GM18951 (cell line): ENCODE measurements around the gene POLR1A.

Source experiments
- POLR2A ChIP-seq: IDR thresholded peaks from 4 replicates; pipeline ENCODE4 v1.6.1; 2011; ENCODE audit warnings: mild to moderate bottlenecking; ENCODE audit not compliant: insufficient read length, insufficient read depth; ENCODE audit errors: extremely low read depth
- in situ Hi-C: fragments of 300-500 bp; cut with MboI; formaldehyde crosslinking; loops from one replicate; pipeline ENCODE4 v1.12.0; 2022; ENCODE audit warnings: low sequenced_read_pairs, mixed read lengths, inconsistent platforms; ENCODE audit not compliant: unreplicated experiment

POLR1A gene

GRCh38 chr2:86010083-86010482 is 95.6 kb downstream of the POLR1A start:
- in situ Hi-C loops: no loop called here
- TF ChIP-seq POLR2A: no peak

GRCh38 chr2:86006524-86006923 is 99.2 kb downstream of the POLR1A start:
- in situ Hi-C loops: no loop called here
- no peak for TF ChIP-seq POLR2A

GRCh38 chr2:86003967-86004366 is 101.7 kb downstream of the POLR1A start:
- in situ Hi-C loops: no loop called here
- TF ChIP-seq POLR2A: no peak

GRCh38 chr2:86003104-86003503 is 102.6 kb downstream of the POLR1A start:
- no peak for TF ChIP-seq POLR2A
- in situ Hi-C loops: no loop called here

GRCh38 chr2:86002375-86002774 is 103.3 kb downstream of the POLR1A start:
- in situ Hi-C loops: no loop called here
- no peak for TF ChIP-seq POLR2A

- no peak for TF ChIP-seq POLR2A
- in situ Hi-C loops: no loop called here
Measured at GRCh38 chr2:86001326-86001725, 104.4 kb downstream of the POLR1A start.

GRCh38 chr2:86000938-86001312 is 104.8 kb downstream of the POLR1A start:
- in situ Hi-C loops: no loop called here
- no peak for TF ChIP-seq POLR2A

- in situ Hi-C loops: no loop called here
- no peak for TF ChIP-seq POLR2A
Measured at GRCh38 chr2:86000131-86000937, 105.4 kb downstream of the POLR1A start.

GRCh38 chr2:85999061-85999831 is 106.4 kb downstream of the POLR1A start:
- in situ Hi-C loops: no loop called here
- peak; percentile 37 for TF ChIP-seq POLR2A

GRCh38 chr2:85998071-85998991 is 107.4 kb downstream of the POLR1A start:
- TF ChIP-seq POLR2A: no peak
- in situ Hi-C loops: no loop called here

- TF ChIP-seq POLR2A: no peak
- in situ Hi-C loops: no loop called here
Measured at GRCh38 chr2:85997017-85997970, 108.4 kb downstream of the POLR1A start.

- TF ChIP-seq POLR2A: no peak
- in situ Hi-C loops: no loop called here
Measured at GRCh38 chr2:85996591-85996990, 109.1 kb downstream of the POLR1A start.
